ENCODE data around the gene DPEP3.

The DPEP3 gene

DNA sequence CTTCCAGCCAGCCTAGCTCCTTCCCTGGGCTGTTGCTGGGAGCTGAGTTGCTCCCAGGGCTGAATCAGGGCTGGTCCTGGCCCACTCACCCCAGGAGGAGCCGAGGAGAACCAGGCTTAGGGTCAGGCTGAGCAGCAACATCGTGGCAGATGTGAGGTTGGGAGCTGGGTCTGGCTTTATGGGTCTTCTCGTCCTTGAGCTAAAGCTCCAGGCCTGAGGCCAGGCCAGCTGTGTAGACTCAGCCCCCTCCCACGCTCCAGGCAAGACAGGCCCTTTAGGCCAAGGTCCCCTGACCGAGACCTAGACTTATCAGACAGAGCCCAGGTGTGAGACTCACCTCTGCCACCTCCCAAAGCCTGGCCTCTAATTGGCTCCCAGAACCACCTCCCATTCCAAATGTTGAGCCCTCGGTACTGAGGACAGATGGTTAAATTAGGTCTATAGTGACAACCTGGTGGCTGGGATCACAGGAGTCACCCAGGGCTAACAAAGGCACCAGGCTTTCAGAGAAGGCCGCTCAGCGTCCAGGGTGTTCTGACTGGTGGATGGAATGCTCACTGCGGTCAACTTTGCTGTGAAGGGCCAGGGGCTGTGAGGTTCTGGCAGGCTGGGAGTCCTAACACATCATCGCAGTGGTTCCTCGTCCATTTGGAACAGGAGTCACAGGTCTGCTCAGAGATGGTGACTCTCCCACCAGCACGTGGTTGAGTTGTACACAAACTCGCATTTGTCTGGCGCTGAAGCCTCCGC lies 48.4 kb downstream of the DPEP3 start, which contains the start of gene CTRL:
Gene CTRL (minus strand): TSS at position 151 of the 750 bp plus-strand sequence. CDS start 10 bp downstream, at position 141.
- no peaks in the 10 kb centered on the region for H3K9me2 ChIP-seq (replicated peaks; ENCODE audit: insufficient read depth, low read length)
- no peak within 1 kb of the TSS for H3K4me2 ChIP-seq (ENCODE audit: low read depth, low read length)
- peaks cover 8% of the 10 kb centered on the region for H3F3A ChIP-seq (ENCODE audit: insufficient read depth, low read length)
- TF ChIP-seq EZH2phosphoT487 (IDR thresholded peaks at IDR 0.05; ENCODE audit: low read length) = no peak
- TF ChIP-seq, protein P1, sequence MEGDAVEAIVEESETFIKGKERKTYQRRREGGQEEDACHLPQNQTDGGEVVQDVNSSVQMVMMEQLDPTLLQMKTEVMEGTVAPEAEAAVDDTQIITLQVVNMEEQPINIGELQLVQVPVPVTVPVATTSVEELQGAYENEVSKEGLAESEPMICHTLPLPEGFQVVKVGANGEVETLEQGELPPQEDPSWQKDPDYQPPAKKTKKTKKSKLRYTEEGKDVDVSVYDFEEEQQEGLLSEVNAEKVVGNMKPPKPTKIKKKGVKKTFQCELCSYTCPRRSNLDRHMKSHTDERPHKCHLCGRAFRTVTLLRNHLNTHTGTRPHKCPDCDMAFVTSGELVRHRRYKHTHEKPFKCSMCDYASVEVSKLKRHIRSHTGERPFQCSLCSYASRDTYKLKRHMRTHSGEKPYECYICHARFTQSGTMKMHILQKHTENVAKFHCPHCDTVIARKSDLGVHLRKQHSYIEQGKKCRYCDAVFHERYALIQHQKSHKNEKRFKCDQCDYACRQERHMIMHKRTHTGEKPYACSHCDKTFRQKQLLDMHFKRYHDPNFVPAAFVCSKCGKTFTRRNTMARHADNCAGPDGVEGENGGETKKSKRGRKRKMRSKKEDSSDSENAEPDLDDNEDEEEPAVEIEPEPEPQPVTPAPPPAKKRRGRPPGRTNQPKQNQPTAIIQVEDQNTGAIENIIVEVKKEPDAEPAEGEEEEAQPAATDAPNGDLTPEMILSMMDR (IDR thresholded peaks at IDR 0.05; ENCODE audit: low read length) = no peak
- TF ChIP-seq EZH2 (optimal IDR thresholded peaks at IDR 0.05; ENCODE audit: low read depth, low read length) = no peak
- H4K20me1 ChIP-seq (ENCODE audit: insufficient read depth, low read length) = no peaks in the 10 kb centered on the region
- no peak within 1 kb of the TSS for H3K4me3 ChIP-seq (ENCODE audit: low read length)
- H3K27ac ChIP-seq (ENCODE audit: low read length) = no peak within 1 kb of the TSS
- H3K4me1 ChIP-seq (ENCODE audit: low read length) = peaks cover 8% of the 10 kb centered on the region
- no peak for DNase-seq
- no peaks in the 10 kb centered on the region for H3K36me3 ChIP-seq (replicated peaks; ENCODE audit: insufficient read depth, low read length)
- no peaks in the 10 kb centered on the region for H3K27me3 ChIP-seq (replicated peaks; ENCODE audit: insufficient read depth, low read length)
- H3K9ac ChIP-seq (ENCODE audit: low read length) = no peak within 1 kb of the TSS
- H2AFZ ChIP-seq (ENCODE audit: low read length) = no peak within 1 kb of the TSS
- no peaks in the 10 kb centered on the region for H3K9me3 ChIP-seq (replicated peaks; ENCODE audit: insufficient read depth, low read length)
- peaks cover 25% of the 10 kb centered on the region for H3K79me2 ChIP-seq (ENCODE audit: low read length)

DNA sequence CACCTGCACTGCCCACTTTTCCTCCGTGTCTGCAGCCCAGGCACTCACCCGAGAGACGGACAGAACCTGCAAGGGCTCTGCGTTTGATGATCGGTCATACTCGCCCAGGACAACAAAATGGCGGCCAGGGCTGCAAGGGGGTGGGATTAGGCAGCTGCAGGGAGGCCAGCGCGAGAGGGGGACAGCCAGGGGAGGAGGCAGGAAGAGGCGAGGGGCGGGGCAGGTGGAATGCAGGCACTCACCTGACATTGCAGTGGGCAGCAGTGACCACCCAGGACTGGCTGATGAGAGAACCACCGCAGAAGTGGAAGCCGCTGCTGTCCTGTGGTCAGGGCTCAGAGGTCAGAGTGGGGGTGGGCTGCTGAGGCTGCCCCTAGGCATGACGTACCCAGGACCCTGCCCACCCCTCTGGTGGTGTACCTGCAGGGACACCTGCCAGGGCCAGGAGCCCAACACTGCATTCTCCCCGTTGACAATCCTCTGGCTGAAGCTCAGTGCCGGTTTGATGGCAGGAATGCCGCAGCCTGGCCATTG lies 49.6 kb downstream of the DPEP3 start:
- DNase-seq = no peak
- Histone ChIP-seq H4K20me1 (ENCODE audit: insufficient read depth, low read length) (no peaks in the 10 kb centered on the region), H3K79me2 (ENCODE audit: low read length) (peaks cover 16% of the 10 kb centered on the region), H3F3A (ENCODE audit: insufficient read depth, low read length) (no peaks in the 10 kb centered on the region), H3K4me2 (ENCODE audit: low read depth, low read length) (no peak overlapping the region), H3K27me3 (replicated peaks; ENCODE audit: insufficient read depth, low read length) (no peaks in the 10 kb centered on the region), H3K9me3 (replicated peaks; ENCODE audit: insufficient read depth, low read length) (no peaks in the 10 kb centered on the region), H2AFZ (ENCODE audit: low read length) (no peak overlapping the region), H3K4me1 (ENCODE audit: low read length) (peaks cover 7% of the 10 kb centered on the region), H3K36me3 (replicated peaks; ENCODE audit: insufficient read depth, low read length) (no peaks in the 10 kb centered on the region), H3K9ac (ENCODE audit: low read length) (no peak overlapping the region), H3K4me3 (ENCODE audit: low read length) (no peak overlapping the region), H3K9me2 (replicated peaks; ENCODE audit: insufficient read depth, low read length) (no peaks in the 10 kb centered on the region), H3K27ac (ENCODE audit: low read length) (no peak overlapping the region)
- TF ChIP-seq, protein P1 (IDR thresholded peaks at IDR 0.05; ENCODE audit: low read length) = no peak
- TF ChIP-seq EZH2 (optimal IDR thresholded peaks at IDR 0.05; ENCODE audit: low read depth, low read length) = no peak

DNA sequence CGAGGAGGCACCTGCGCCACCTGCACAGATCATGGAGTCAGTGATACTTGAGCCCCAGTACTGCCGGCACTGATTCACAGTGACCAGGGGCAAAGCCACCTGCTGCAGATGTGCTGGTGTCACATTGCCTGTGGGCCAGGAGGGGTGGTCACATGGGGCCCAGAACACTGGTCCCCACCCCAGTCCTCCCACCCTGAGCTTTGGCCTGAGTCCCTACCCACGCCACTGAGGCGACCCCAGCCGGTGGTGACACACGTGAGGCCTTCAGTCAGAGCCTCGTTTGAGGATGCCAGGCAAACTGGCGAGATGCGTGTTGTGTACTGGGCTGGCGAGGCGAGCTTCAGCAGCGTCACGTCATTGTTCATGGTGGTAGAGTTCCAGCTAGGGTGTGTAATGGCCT lies 50.1 kb downstream of the DPEP3 start:
- TF ChIP-seq EZH2 (optimal IDR thresholded peaks at IDR 0.05; ENCODE audit: low read depth, low read length) = no peak
- TF ChIP-seq, protein P1 (IDR thresholded peaks at IDR 0.05; ENCODE audit: low read length) = no peak
- TF ChIP-seq EZH2phosphoT487 (IDR thresholded peaks at IDR 0.05; ENCODE audit: low read length) = no peak
- no peak for DNase-seq
- no peak overlapping the region for H3K4me2 ChIP-seq (ENCODE audit: low read depth, low read length)
- no peaks in the 10 kb centered on the region for H3F3A ChIP-seq (ENCODE audit: insufficient read depth, low read length)
- H3K9ac ChIP-seq (ENCODE audit: low read length) = no peak overlapping the region
- H4K20me1 ChIP-seq (ENCODE audit: insufficient read depth, low read length) = no peaks in the 10 kb centered on the region
- H3K79me2 ChIP-seq (ENCODE audit: low read length) = peaks cover 12% of the 10 kb centered on the region
- H3K27me3 ChIP-seq (replicated peaks; ENCODE audit: insufficient read depth, low read length) = no peaks in the 10 kb centered on the region
- H3K27ac ChIP-seq (ENCODE audit: low read length) = no peak overlapping the region
- no peaks in the 10 kb centered on the region for H3K9me2 ChIP-seq (replicated peaks; ENCODE audit: insufficient read depth, low read length)
- no peaks in the 10 kb centered on the region for H3K36me3 ChIP-seq (replicated peaks; ENCODE audit: insufficient read depth, low read length)
- no peak overlapping the region for H3K4me3 ChIP-seq (ENCODE audit: low read length)
- H2AFZ ChIP-seq (ENCODE audit: low read length) = no peak overlapping the region
- H3K9me3 ChIP-seq (replicated peaks; ENCODE audit: insufficient read depth, low read length) = no peaks in the 10 kb centered on the region
- H3K4me1 ChIP-seq (ENCODE audit: low read length) = peaks cover 6% of the 10 kb centered on the region
